ENCODE data around the gene CALCR.
"Not testable (repeated sequence)": the region's sequence is repeated elsewhere in the genome, so short reads cannot be mapped to it uniquely, and the experiment has no call there.

Gene CALCR

GRCh38 chr7:93574646-93575554 lies at the start of gene CALCR:
Gene CALCR (minus strand): TSS chr7:93574724. CDS start chr7:93486981, 87,743 bp downstream.
- DNase-seq (ENCODE audit: low spot score) = no peak

- no peak for DNase-seq (ENCODE audit: low spot score)
These were observed 49.3 kb upstream of the CALCR start for GRCh38 chr7:93623816-93624215.

GRCh38 chr7:93622036-93623033 lies 47.8 kb upstream of the CALCR start:
- DNase-seq (ENCODE audit: low spot score) = peak; percentile 32

- no peak for DNase-seq (ENCODE audit: low spot score)
These were observed 46.3 kb upstream of the CALCR start for GRCh38 chr7:93620864-93621263.

- no peak for DNase-seq (ENCODE audit: low spot score)
These were observed 45.5 kb upstream of the CALCR start for GRCh38 chr7:93620057-93620456.

- no peak for DNase-seq (ENCODE audit: low spot score)
These were observed 26.8 kb upstream of the CALCR start for GRCh38 chr7:93601363-93601762.

GRCh38 chr7:93594250-93594649 lies 19.7 kb upstream of the CALCR start:
- no peak for DNase-seq (ENCODE audit: low spot score)

GRCh38 chr7:93592588-93593266 lies 18.2 kb upstream of the CALCR start:
- no peak for DNase-seq (ENCODE audit: low spot score)

- DNase-seq (ENCODE audit: low spot score) = not testable (repeated sequence)
These were observed 16.9 kb upstream of the CALCR start for GRCh38 chr7:93591224-93592050.

GRCh38 chr7:93586479-93586865 lies 11.9 kb upstream of the CALCR start:
- DNase-seq (ENCODE audit: low spot score) = not testable (repeated sequence)

GRCh38 chr7:93585694-93586478 lies 11.4 kb upstream of the CALCR start:
- not testable (repeated sequence) for DNase-seq (ENCODE audit: low spot score)

- DNase-seq (ENCODE audit: low spot score) = no peak
These were observed 4.9 kb upstream of the CALCR start for GRCh38 chr7:93579431-93579830.

GRCh38 chr7:93578762-93579161 lies 4.2 kb upstream of the CALCR start:
- no peak for DNase-seq (ENCODE audit: low spot score)

- DNase-seq (ENCODE audit: low spot score) = no peak
These were observed 1.3 kb upstream of the CALCR start for GRCh38 chr7:93575555-93576399.

- no peak for DNase-seq (ENCODE audit: low spot score)
These were observed 267 bp downstream of the CALCR start for GRCh38 chr7:93574269-93574645.

- DNase-seq (ENCODE audit: low spot score) = no peak
These were observed 5.3 kb downstream of the CALCR start for GRCh38 chr7:93569189-93569588.

GRCh38 chr7:93566876-93567275 lies 7.6 kb downstream of the CALCR start:
- DNase-seq (ENCODE audit: low spot score) = no peak

GRCh38 chr7:93563584-93563983 lies 10.9 kb downstream of the CALCR start:
- no peak for DNase-seq (ENCODE audit: low spot score)

GRCh38 chr7:93562936-93563335 lies 11.6 kb downstream of the CALCR start:
- DNase-seq (ENCODE audit: low spot score) = no peak
